LNCaP clone FGC (cell line): ENCODE results near the gene PLEKHM3.

ENCODE experiments used
- DNase-seq: peaks from one replicate; pipeline ENCODE4 v3.0.0-alpha.2; 2011; ENCODE audit warnings: low read depth
- H3K4me3 ChIP-seq: 2 replicates; pipeline ENCODE4 v1.5.1; 2011; ENCODE audit warnings: mild to moderate bottlenecking, low read depth, low read length, control low read depth
- CTCF ChIP-seq: IDR thresholded peaks from 2 replicates; pipeline ENCODE4 v1.5.1; 2012; ENCODE audit warnings: mild to moderate bottlenecking; ENCODE audit not compliant: control insufficient read depth, insufficient read depth; ENCODE audit errors: extremely low read depth

PLEKHM3 gene

GRCh38 chr2:208036357-208036756 lies 11.0 kb upstream of the PLEKHM3 start:
- no peak for TF ChIP-seq CTCF
- DNase-seq: no peak
- H3K4me3 ChIP-seq: no peak overlapping the region

GRCh38 chr2:208034503-208035140 lies 9.3 kb upstream of the PLEKHM3 start:
- no peak for TF ChIP-seq CTCF
- no peak for DNase-seq
- no peak overlapping the region for H3K4me3 ChIP-seq

- H3K4me3 ChIP-seq: no peak overlapping the region
- peak; percentile 33; the same call in 1 of the 2 replicates for TF ChIP-seq CTCF
- no peak for DNase-seq
Measured at GRCh38 chr2:208033701-208034502, 8.6 kb upstream of the PLEKHM3 start.

- TF ChIP-seq CTCF: no peak
- no peak for DNase-seq
Measured at GRCh38 chr2:208031608-208032019, 6.3 kb upstream of the PLEKHM3 start.

GRCh38 chr2:208025814-208026184 lies 472 bp upstream of the PLEKHM3 start:
- DNase-seq: no peak
- no peak for TF ChIP-seq CTCF
- peak overlapping the region; percentile 93 for H3K4me3 ChIP-seq

More at GRCh38 chr2:208031608-208032019, 6.3 kb upstream of the PLEKHM3 start:
- H3K4me3 ChIP-seq: no peak overlapping the region

- H3K4me3 ChIP-seq: peak overlapping the region; percentile 93
- DNase-seq: no peak
- TF ChIP-seq CTCF: no peak
Measured at GRCh38 chr2:208024091-208024490, 1.2 kb downstream of the PLEKHM3 start.
